ENCODE results near the gene DGLUCY. TPM values are rescaled to one million over a fixed set of nuclear protein-coding genes. Genes with fewer than 3 reads are reported as not detected.
A peak's percentile ranks its signal among the peaks of the same experiment; 100 is the strongest.

DGLUCY gene
- total RNA-seq, 2 donors from 2014 or later = 70.5 to 90.5 TPM

GRCh38 chr14:91230397-91231035 lies 116.6 kb downstream of the DGLUCY start:
- no peak for DNase-seq
- Mint-ChIP-seq H3K27me3 (ENCODE audit: low read depth) (no peaks in the 10 kb centered on the region), H3K9me3 (peaks cover 2 to 3% of the 10 kb centered on the region in 2 donors), H3K27ac (peak overlapping the region; percentile 85), H3K4me1 (ENCODE audit: low read depth) (peaks cover 69% of the 10 kb centered on the region), H3K36me3 (ENCODE audit: insufficient read depth in 2 of 2) (peaks cover 20 to 31% of the 10 kb centered on the region in 2 donors), H3K4me3 (peak overlapping the region; percentile 76 to 85)
- no peak for ATAC-seq (replicated peaks in 1 of 2)

DNA sequence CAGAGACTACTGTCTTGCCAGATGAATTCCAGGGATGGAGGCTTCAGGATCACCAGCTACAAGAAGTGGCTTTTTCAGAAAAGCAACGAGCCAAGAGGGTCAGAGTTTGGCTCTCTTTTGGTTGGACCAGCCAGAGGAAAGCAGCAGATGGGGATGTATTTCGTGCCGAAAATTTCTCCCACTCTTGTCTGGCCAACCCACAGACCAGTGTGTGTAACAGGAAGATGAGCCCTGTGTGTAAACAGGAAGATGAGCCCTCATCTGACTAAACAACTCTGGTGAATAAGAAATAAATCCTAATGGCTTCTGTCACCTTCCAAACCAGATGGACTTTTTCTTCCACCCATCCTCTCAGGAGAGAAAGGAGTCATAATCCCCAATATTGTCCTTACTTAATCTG lies 117.6 kb downstream of the DGLUCY start:
- Mint-ChIP-seq H3K27ac (peak overlapping the region; percentile 85), H3K4me1 (ENCODE audit: low read depth) (peaks cover 65% of the 10 kb centered on the region), H3K27me3 (ENCODE audit: low read depth) (no peaks in the 10 kb centered on the region), H3K9me3 (peaks cover 2 to 3% of the 10 kb centered on the region in 2 donors), H3K4me3 (peak overlapping the region; percentile 76 to 85), H3K36me3 (ENCODE audit: insufficient read depth in 2 of 2) (peaks cover 20 to 32% of the 10 kb centered on the region in 2 donors)
- ATAC-seq (replicated peaks in 1 of 2) (no peak), DNase-seq (no peak)

GRCh38 chr14:91232052-91232451 lies 118.2 kb downstream of the DGLUCY start:
- Mint-ChIP-seq H3K27me3 (ENCODE audit: low read depth) (no peaks in the 10 kb centered on the region), H3K36me3 (ENCODE audit: insufficient read depth in 2 of 2) (peaks cover 20 to 32% of the 10 kb centered on the region in 2 donors), H3K27ac (peak overlapping the region; percentile 85), H3K4me1 (ENCODE audit: low read depth) (peaks cover 61% of the 10 kb centered on the region), H3K9me3 (peaks cover 2 to 3% of the 10 kb centered on the region in 2 donors), H3K4me3 (peak overlapping the region in 1 of 2 donors; percentile 76)
- DNase-seq (no peak), ATAC-seq (replicated peaks in 1 of 2) (no peak)

DNA sequence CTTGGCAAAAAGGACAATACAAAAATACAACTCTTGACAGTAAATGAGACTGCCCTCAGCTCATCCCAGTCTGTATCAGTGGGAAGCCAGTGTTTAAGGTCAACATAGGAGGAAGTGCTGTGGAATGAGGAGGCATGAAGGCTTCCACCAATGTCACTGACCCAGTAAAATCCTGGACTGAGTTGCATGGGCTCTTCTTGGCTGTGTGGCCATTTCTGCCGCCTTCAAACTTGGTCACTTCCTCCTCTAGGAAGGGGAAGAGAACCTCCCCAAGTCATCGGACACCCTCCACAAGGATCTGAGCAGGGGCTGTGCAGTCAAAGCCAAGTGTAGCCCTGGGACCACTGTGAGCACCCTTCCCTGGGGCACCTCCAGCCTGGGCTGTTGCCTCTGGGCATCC lies 118.7 kb downstream of the DGLUCY start:
- Mint-ChIP-seq H3K9me3 (peaks cover 2 to 3% of the 10 kb centered on the region in 2 donors), H3K27ac (no peak overlapping the region), H3K4me1 (ENCODE audit: low read depth) (peaks cover 56% of the 10 kb centered on the region), H3K36me3 (ENCODE audit: insufficient read depth in 2 of 2) (peaks cover 20 to 32% of the 10 kb centered on the region in 2 donors), H3K27me3 (ENCODE audit: low read depth) (no peaks in the 10 kb centered on the region), H3K4me3 (peak overlapping the region in 1 of 2 donors; percentile 31)
- no peak for DNase-seq
- no peak for ATAC-seq (replicated peaks in 1 of 2)

DNA sequence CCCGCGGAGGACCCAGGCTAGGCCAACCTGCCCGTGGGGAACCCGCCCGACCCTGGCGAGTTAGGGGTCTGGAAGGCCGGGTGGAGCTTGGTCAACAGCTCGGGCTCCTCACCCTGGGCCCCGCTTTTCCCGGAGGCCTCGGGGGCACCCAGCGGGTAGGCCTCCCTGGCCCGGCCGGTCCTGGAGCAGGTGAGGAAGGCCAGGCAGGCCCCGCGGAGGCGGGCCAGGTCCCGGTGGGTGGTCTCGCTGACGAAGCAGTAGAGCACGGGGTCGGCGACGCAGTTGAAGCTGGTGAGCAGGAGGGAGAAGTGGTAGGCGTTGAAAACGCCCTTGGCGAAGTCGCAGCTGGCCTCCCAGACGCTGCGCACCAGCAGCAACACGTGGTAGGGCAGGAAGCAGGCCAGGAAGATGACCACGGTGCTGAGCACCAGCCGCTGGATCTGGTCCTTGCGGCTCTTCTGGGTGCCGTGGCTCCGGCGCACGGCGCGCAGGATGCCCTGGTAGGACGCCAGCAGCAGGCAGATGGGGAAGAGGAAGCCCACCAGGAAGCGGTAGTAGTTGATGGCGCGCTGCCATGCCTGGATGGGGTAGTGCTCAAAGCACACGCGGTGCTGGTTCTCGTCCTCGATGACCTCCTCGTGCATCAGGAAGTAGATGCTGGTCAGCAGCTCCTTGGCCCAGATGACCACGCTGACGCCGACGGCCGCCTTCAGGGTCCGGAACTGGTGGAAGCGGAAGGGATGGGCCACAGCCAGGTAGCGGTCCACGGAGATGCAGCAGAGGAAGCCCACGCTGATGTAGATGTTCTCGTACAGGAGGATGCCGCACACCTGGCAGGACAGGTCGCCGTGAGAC lies 120.3 kb downstream of the DGLUCY start:
- Mint-ChIP-seq H3K36me3 (ENCODE audit: insufficient read depth in 2 of 2) (peaks cover 22 to 36% of the 10 kb centered on the region in 2 donors), H3K27me3 (ENCODE audit: low read depth) (no peaks in the 10 kb centered on the region)

GRCh38 chr14:91234791-91235114 lies 120.9 kb downstream of the DGLUCY start:
- Mint-ChIP-seq H3K27me3 (ENCODE audit: low read depth) (no peaks in the 10 kb centered on the region), H3K36me3 (ENCODE audit: insufficient read depth in 2 of 2) (peaks cover 24 to 41% of the 10 kb centered on the region in 2 donors), H3K9me3 (peaks cover 2 to 3% of the 10 kb centered on the region in 2 donors), H3K27ac (peak overlapping the region; percentile 55), H3K4me1 (ENCODE audit: low read depth) (peaks cover 57% of the 10 kb centered on the region), H3K4me3 (no peak overlapping the region)
- no peak for ATAC-seq (replicated peaks in 1 of 2)
- no peak for DNase-seq

More for the DNA sequence above, 120.3 kb downstream of the DGLUCY start:
- Mint-ChIP-seq H3K4me3 (no peak overlapping the region), H3K27ac (peak overlapping the region; percentile 55), H3K9me3 (peaks cover 2 to 3% of the 10 kb centered on the region in 2 donors), H3K4me1 (ENCODE audit: low read depth) (peaks cover 57% of the 10 kb centered on the region)
- no peak for ATAC-seq (replicated peaks in 1 of 2)
- DNase-seq = no peak

DNA sequence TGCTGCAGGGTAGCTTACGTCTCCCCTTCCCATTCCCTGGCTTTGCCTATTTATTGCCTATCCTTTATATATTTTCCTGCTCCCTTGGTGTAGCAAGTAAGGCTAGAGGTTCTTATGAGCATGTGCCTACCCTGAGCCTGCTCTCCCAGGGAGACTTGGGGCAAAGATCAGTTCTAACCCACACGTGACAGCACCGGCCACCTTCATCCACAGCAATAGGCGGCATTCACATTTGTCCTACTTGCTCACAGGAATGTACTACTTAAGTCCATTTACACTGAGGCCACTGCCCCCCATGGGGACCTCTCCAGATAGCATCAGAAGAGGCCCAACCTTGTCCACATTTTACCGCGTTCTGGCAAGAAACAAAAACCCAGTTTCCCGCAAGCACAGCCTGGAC lies 122.0 kb downstream of the DGLUCY start:
- H3K36me3 Mint-ChIP-seq (ENCODE audit: insufficient read depth in 2 of 2) = peaks cover 19 to 36% of the 10 kb centered on the region in 2 donors
- no peaks in the 10 kb centered on the region for H3K27me3 Mint-ChIP-seq (ENCODE audit: low read depth)
- ATAC-seq (replicated peaks in 1 of 2) (no peak), DNase-seq (no peak)
- H3K4me1 Mint-ChIP-seq (ENCODE audit: low read depth) = peaks cover 57% of the 10 kb centered on the region
- no peak overlapping the region for H3K27ac Mint-ChIP-seq
- H3K4me3 Mint-ChIP-seq = no peak overlapping the region
- H3K9me3 Mint-ChIP-seq = no peaks in the 10 kb centered on the region

DNA sequence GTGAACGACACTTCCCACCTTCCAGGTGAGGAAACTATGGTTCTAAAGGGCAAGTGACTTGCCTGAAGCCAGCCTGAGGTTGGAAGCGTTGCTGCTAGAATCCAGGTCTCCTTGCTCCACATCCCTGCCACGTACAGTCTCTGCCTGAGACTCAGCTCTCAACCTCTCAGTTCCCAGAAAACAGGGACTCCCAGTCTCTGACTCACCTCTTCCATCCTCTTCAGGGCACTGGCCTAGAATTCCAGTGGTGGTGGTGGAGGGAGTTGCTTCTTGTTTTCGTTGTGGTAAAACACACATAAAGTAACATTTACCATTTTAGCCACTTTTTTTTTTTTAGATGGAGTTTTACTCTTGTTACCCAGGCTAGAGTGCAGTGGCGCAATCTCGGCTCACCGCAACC lies 123.3 kb downstream of the DGLUCY start:
- H3K36me3 Mint-ChIP-seq (ENCODE audit: insufficient read depth in 2 of 2) = peaks cover 23 to 34% of the 10 kb centered on the region in 2 donors

DNA sequence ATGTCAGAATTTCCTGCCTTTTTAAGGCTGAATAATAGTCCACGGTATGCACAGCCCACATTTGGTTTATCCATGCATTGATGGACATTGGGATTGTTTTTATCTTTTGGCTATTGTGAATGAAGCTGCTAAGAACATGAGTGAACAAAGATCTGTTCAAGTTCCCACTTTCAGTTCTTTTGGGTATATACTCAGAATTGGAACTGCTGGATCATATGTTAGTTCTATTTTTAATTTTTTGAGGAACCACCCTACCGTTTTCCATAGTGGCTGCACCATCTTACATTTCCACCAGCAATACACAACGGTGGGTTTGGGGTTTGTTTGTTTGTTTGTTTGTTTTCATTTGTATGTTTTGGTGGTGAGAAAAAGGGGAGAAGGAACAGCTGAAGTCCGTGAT lies 124.2 kb downstream of the DGLUCY start:
- Mint-ChIP-seq H3K27ac (peak overlapping the region; percentile 67), H3K36me3 (ENCODE audit: insufficient read depth in 2 of 2) (peaks cover 23 to 29% of the 10 kb centered on the region in 2 donors), H3K27me3 (ENCODE audit: low read depth) (no peaks in the 10 kb centered on the region), H3K4me1 (ENCODE audit: low read depth) (peaks cover 63% of the 10 kb centered on the region), H3K9me3 (no peaks in the 10 kb centered on the region), H3K4me3 (peak overlapping the region; percentile 72 to 77)
- DNase-seq (no peak), ATAC-seq (replicated peaks in 1 of 2) (no peak)

More for the DNA sequence above, 123.3 kb downstream of the DGLUCY start:
- DNase-seq (no peak), ATAC-seq (replicated peaks in 1 of 2) (no peak)
- H3K4me3 Mint-ChIP-seq = no peak overlapping the region
- H3K27me3 Mint-ChIP-seq (ENCODE audit: low read depth) = no peaks in the 10 kb centered on the region
- H3K4me1 Mint-ChIP-seq (ENCODE audit: low read depth) = peaks cover 59% of the 10 kb centered on the region
- H3K9me3 Mint-ChIP-seq = no peaks in the 10 kb centered on the region
- no peak overlapping the region for H3K27ac Mint-ChIP-seq

GRCh38 chr14:91238661-91239060 lies 124.8 kb downstream of the DGLUCY start:
- Mint-ChIP-seq H3K9me3 (no peaks in the 10 kb centered on the region), H3K36me3 (ENCODE audit: insufficient read depth in 2 of 2) (peaks cover 23 to 29% of the 10 kb centered on the region in 2 donors), H3K4me1 (ENCODE audit: low read depth) (peaks cover 69% of the 10 kb centered on the region), H3K4me3 (peak overlapping the region; percentile 72 to 77), H3K27ac (peak overlapping the region; percentile 67), H3K27me3 (ENCODE audit: low read depth) (no peaks in the 10 kb centered on the region)
- ATAC-seq (replicated peaks in 1 of 2) = no peak
- DNase-seq = no peak

DNA sequence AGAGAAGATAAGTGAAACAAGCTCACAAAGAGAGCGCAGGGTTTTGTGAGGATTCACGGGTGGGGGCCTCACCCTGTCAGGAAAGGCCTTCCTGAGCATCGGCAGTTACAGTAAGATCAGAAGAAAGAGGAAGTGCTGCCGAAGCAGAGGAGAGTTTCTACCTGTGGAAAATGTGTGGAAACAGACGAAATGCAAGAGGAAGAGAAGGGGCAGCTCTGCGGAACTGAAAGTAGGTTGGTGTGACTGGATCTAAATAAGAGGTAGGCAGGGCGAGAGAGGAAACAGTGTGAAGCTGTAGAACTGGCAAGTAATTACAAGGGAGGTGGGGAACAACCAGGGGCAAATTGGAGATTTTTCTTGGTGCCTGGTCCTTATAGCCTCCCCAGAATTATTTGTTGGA lies 128.0 kb downstream of the DGLUCY start:
- Mint-ChIP-seq H3K27ac (peak overlapping the region; percentile 85), H3K27me3 (ENCODE audit: low read depth) (no peaks in the 10 kb centered on the region), H3K9me3 (no peaks in the 10 kb centered on the region), H3K4me3 (peak overlapping the region; percentile 77 to 88), H3K36me3 (ENCODE audit: insufficient read depth in 2 of 2) (peaks cover 23 to 25% of the 10 kb centered on the region in 2 donors), H3K4me1 (ENCODE audit: low read depth) (peaks cover 93% of the 10 kb centered on the region)
- ATAC-seq (replicated peaks in 1 of 2) (no peak), DNase-seq (peak in 1 of 2 donors; percentile 31)

DNA sequence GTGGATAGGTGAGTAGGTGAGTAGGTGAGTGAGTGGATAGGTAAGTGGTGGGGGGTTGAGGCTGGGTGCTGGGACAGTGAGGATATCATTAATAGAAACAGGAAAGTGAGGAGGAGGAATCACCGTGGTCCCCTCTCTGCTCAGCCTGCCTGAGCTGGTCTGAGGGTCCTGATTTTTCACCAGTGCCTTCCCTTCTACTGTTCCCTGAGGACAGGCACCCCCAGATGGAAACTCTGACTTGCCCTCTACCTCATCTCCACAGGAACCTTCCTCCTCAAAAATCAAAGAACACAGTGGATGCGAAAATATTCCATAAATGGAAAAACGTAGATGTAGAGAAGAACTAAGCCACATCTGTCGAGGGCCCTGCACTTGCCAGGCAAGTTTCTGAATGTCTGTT lies 128.8 kb downstream of the DGLUCY start:
- ATAC-seq (replicated peaks in 1 of 2) (no peak), DNase-seq (no peak)
- H3K4me1 Mint-ChIP-seq (ENCODE audit: low read depth) = peaks cover 100% of the 10 kb centered on the region
- peaks cover 4 to 5% of the 10 kb centered on the region in 2 donors for H3K9me3 Mint-ChIP-seq
- peak overlapping the region; percentile 85 for H3K27ac Mint-ChIP-seq
- peak overlapping the region; percentile 77 to 88 for H3K4me3 Mint-ChIP-seq
- H3K36me3 Mint-ChIP-seq (ENCODE audit: insufficient read depth in 2 of 2) = peaks cover 29 to 30% of the 10 kb centered on the region in 2 donors
- H3K27me3 Mint-ChIP-seq (ENCODE audit: low read depth) = no peaks in the 10 kb centered on the region

DNA sequence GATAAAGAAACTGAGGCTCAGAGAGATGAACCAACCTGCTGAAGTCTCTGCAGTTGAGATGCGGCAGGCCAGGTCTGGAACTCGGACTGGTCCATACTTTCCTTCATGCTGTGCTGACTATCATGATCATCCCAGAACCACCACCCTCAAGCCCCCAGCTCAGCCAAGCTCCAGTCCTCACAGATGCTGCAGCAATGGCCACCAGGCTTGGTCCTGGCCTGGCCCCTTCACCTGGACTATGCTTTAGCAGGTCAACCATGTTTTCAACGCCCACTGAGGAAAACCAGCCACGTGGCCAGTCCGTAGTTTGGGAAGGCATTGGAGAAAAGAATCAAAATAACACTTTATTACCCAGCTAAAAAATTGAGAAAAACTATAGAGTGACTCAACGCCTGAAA lies 129.2 kb downstream of the DGLUCY start:
- Mint-ChIP-seq H3K4me1 (ENCODE audit: low read depth) (peaks cover 100% of the 10 kb centered on the region), H3K27me3 (ENCODE audit: low read depth) (no peaks in the 10 kb centered on the region), H3K27ac (peak overlapping the region; percentile 85), H3K36me3 (ENCODE audit: insufficient read depth in 2 of 2) (peaks cover 27 to 28% of the 10 kb centered on the region in 2 donors), H3K4me3 (peak overlapping the region; percentile 77 to 88), H3K9me3 (peaks cover 4 to 5% of the 10 kb centered on the region in 2 donors)
- DNase-seq (no peak), ATAC-seq (replicated peaks in 1 of 2) (no peak)
